ENCODE measurements around the gene ITGAL.

ITGAL gene

DNA sequence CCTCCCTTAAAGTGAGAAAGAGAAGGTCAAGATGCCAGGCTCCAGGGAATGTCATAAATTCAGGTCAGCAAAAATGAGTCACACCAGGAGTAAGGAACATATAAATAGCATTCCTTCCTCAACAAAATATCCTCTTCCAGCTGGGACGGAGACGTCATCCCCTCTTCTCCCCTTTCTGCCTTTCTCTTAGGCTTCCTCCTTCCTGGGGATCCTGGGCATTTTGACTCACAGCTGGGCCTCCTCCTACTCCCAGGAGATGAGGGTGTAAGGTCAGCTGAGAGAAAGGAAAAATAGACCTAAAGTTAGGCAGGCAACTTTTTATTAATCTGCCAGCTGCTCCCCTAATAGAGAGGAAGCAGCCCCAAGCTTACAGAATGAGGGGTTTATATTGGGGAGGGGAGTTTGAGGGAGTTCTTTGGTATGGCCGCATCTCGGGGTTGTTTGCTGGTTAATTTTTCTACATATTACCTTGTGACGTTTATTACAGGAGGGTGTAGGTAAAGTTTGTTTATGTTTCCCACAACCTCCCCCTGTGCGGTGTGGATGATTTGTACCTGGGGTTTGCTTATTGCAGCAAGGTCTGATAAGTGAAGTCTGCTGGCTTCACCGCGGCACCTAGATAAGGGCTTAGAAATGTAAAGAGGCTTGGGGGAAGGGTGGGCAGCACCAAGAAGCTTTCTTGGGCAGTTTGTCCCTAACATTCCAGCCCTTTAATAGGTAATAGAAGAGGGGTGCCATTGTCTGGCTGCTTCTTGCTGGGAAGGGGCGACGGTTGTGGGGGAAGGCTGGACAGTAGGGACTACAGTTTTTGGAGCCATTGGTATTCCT lies 69.2 kb downstream of the ITGAL start:
- DNase-seq (ENCODE audit: low spot score) = no peak
- no peak overlapping the region for H3K4me3 ChIP-seq
- H3K27ac ChIP-seq = no peak overlapping the region
- TF ChIP-seq, protein P1, sequence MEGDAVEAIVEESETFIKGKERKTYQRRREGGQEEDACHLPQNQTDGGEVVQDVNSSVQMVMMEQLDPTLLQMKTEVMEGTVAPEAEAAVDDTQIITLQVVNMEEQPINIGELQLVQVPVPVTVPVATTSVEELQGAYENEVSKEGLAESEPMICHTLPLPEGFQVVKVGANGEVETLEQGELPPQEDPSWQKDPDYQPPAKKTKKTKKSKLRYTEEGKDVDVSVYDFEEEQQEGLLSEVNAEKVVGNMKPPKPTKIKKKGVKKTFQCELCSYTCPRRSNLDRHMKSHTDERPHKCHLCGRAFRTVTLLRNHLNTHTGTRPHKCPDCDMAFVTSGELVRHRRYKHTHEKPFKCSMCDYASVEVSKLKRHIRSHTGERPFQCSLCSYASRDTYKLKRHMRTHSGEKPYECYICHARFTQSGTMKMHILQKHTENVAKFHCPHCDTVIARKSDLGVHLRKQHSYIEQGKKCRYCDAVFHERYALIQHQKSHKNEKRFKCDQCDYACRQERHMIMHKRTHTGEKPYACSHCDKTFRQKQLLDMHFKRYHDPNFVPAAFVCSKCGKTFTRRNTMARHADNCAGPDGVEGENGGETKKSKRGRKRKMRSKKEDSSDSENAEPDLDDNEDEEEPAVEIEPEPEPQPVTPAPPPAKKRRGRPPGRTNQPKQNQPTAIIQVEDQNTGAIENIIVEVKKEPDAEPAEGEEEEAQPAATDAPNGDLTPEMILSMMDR (IDR thresholded peaks at IDR 0.05) = no peak

DNA sequence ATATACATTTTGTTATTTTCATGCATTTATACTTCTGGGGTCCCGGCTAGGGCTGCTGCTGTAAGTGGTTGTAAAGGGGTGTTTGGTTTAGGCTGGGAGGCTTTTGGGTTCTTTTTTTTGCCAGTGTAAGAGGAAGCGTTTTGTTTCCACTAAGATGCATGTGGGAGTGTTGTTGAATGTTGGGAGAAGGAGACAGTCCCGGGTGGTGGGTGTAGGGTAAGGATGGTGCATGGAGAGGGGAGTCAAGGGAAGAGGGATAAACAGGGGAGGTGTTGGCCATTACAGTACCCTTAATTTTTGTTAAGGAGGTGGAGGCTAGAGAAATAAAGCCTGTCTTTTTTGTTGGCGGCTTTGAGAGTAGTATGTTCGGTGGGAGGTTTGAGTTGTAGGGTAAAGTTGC lies 70.5 kb downstream of the ITGAL start:
- H3K27ac ChIP-seq = no peak overlapping the region
- TF ChIP-seq, protein P1 (IDR thresholded peaks at IDR 0.05) = no peak
- DNase-seq (ENCODE audit: low spot score) = no peak
- H3K4me3 ChIP-seq = no peak overlapping the region

DNA sequence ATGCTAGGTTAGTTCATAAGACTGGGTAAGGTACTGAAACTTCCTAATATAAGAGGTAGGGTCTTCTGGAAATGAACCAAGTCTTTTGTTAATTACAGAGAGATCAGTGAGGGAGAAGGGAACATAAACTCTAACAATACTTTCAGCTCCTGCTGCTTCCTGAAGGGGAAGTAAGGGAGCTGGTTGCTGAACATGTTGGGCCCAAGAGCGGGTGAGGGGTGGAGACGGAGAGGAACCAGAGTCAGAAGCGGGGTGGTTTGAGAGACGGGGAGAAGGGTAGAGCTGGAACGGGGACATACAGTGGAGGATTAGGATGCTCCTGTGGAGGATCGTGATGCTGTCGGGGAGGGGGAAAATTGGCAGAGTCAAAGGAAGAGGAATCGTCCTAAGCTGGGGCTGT lies 73.6 kb downstream of the ITGAL start:
- TF ChIP-seq, protein P1 (IDR thresholded peaks at IDR 0.05) = no peak
- Histone ChIP-seq H3K27ac (no peak overlapping the region), H3K4me3 (no peak overlapping the region)
- DNase-seq (ENCODE audit: low spot score) = no peak

DNA sequence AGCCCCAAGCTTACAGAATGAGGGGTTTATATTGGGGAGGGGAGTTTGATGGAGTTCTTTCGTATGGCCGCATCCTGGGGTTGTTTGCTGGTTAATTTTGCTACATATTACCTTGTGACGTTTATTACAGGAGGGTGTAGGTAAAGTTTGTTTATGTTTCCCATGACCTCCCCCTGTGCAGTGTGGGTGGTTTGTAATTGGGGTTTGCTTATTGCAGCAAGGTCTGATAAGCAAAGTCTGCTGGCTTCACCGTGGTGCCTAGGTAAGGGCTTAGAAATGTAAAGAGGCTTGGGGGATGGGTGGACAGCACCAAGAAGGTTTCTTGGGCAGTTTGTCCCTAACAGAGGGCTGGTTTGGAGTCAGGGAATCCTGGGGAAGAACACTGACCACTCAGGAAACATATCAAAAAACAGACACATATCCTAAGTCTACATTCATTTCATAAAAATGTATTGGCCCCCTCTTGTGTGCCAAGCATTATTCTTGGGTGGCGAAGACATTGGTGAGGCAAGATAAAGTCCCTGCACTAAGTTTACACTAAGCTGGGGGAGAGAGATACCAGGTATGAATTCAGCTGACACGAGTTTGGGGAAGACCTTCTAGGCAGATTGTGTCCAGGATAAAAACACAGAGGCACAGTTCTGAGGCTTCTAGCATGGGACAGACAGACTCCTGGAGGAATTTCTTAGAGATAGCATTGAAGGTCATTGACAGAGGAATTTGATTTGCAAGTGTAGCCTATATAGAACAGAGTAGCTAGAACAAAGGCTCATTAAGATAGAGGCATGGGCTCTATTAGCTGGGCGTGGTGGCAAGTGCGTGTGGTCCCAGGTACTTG lies 76.1 kb downstream of the ITGAL start:
- no peak for DNase-seq (ENCODE audit: low spot score)
- Histone ChIP-seq H3K27ac (no peak overlapping the region), H3K4me3 (no peak overlapping the region)
- TF ChIP-seq, protein P1 (IDR thresholded peaks at IDR 0.05) = no peak

DNA sequence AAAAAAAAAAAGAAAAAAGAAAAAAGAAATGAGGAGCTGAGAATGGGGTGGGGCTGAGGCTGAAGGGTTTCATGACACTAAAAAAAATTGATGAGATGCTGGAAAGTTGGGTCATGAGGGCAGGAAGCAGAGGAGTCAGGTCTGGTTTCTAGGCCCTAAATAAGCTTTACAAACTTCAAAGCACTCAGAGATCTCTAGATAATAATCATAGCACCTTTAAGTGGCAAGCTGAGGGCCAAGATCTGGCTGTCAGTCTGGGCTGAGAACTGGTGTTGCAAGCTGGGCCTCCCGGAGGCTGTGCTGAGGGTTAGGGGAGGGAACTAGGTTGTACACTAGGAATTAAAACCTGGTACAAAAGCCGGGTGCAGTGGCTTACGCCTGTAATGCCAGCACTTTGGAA lies 79.2 kb downstream of the ITGAL start:
- Histone ChIP-seq H3K27ac (no peak overlapping the region), H3K4me3 (no peak overlapping the region)
- DNase-seq (ENCODE audit: low spot score) = no peak
- TF ChIP-seq, protein P1 (IDR thresholded peaks at IDR 0.05) = no peak

DNA sequence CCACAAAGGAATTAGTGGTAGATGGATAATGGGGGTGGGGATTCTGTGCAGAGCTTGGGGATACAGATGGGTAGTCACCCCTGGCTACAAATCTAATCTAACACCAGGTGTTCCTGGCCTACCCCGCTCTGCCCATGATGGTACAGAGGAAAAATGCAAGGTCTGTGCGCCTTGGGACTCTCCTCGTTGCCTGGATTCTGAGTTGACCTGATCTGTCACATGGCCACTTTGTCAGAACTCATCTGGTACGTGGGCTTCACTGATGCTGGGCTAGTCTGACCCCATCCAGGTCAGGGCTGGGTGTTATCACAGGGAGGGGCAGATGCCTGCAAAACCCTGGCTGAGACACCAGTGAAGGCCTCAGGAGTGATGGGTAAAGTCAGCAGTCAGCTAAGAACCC lies 80.4 kb downstream of the ITGAL start:
- DNase-seq (ENCODE audit: low spot score) = no peak
- TF ChIP-seq, protein P1 (IDR thresholded peaks at IDR 0.05) = no peak
- no peak overlapping the region for H3K4me3 ChIP-seq
- no peak overlapping the region for H3K27ac ChIP-seq

Data from coronary artery (tissue), 2 donors.